ENCODE data around the gene FUS.
"Not testable (repeated sequence)": the region's sequence is repeated elsewhere in the genome, so short reads cannot be mapped to it uniquely, and the experiment has no call there.

Gene FUS

DNA sequence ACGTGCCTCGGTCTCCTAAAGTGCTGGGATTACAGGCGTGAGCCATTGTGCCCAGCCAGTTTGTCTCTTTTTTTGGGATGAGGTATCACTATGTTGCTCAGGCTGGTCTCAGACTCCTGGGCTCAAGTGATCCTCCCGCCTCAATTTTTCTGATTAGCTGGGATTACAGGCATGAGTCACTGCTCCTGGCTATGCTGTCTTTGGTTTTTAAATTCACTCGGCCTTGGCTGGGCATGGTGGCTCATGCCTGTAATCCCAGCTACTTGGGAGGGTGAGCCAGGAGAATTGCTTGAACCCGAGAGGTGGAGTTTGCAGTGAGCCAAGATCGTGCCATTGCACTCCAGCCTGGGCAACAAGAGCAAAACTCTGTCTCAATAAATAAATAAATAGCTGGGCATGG is 35.5 kb upstream of the FUS start:
- DNase-seq, result not testable (repeated sequence)

DNA sequence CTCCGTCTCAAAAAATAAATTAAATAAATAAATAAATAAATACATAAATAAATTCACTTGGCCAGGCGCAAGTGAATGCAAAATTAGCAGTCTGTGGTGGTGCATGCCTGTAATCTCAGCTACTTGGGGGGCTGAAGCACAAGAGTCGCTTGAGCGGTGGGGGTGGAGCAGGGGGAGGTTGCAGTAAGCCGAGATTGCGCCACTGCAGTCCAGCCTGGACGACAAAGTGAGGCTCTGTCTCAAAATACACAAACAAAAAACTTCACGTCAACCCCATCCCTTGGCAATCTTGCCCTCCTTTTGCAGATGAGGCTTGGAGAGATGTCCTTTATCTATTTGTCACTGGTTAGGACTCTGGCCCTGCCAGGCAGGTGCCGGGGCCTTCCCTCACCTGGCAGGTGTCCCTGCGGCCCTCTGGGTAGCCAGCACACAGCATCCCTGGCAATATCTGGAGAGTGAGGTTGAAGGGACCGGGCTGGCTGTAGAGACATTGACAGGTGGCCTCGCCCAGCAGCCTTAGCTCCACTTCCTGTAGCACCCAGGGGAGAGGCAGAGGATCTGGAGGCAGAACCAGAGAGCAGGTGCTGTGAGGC is 34.4 kb upstream of the FUS start:
- DNase-seq, result no peak

DNA sequence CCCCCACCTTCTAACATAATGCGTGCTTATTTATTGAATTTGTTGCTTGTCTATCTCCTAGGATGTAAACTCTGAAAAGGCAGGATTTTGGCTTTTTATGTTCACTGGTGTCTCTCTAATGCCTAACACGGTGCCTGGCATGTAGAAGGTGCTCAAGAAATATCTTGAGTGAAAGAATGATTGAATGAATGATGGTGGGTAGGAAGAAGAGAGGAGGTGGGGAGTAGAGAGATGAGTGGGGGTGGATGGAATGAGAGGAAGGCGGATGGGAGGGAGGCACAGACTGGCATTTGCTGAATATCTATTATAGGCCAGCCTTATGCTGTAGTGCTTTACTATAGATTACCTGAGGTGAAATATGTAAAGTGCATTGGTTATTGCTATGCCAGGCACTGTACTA is 32.4 kb upstream of the FUS start:
- DNase-seq, result no peak

- DNase-seq, result no peak
Measured at GRCh38 chr16:31148281-31148728, 31.6 kb upstream of the FUS start.

GRCh38 chr16:31148896-31149295 is 31.0 kb upstream of the FUS start:
- DNase-seq, result no peak

- DNase-seq, result no peak
Measured at GRCh38 chr16:31149332-31149731, 30.6 kb upstream of the FUS start.

DNA sequence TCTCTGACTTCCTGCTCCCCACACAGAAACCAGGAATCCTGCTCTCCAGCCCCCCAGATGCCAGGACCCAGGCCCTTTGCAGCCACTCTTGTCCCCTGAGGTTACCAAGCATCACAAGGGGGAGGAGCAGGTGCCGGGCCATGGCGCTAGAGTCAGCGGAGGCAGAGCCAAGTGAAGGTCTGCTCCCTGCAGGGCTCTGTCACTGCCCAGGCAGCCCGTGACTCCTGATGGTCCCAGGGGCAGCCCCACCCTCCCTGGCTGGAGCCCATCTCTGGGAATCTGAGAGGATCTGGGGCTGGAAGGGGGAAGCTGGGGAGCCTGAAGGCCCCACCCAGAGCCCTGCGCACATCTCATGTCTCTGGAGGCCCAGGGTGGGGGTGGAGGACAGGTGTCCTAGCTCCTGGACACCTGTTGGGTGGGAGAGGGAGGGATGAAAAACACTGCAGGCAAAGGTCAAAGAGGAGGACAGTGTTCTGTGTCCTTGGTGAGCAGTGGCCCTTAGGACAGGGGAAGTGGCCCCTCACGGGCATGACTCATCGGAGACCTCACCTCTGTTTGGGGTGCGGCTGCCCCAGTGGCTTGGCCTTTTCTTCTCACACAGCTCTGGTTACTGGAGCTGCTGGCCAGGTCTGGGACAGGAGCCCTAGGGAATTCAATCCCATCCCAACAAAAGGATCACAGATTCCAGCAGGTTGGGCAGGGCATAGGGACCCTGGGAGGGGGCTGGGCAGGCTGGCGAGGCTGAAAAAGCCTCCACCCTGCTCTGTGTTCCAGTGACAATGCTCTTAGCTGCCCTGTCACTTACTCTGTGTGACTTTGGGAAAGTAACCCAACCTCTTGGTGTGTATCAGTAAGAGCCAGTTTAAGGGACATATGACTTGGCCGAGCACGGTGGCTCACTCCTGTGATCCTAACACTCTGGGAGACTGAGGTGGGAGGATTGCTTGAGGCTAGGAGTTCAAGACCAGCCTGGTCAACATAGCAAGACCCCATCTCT is 29.7 kb upstream of the FUS start, which contains the start of gene PRSS36:
Gene PRSS36 (minus strand): TSS at position 173 of the 997 bp plus-strand sequence. CDS start 31 bp downstream, at position 142.
- DNase-seq, result no peak

GRCh38 chr16:31150976-31151375 is 29.0 kb upstream of the FUS start:
- not testable (repeated sequence) for DNase-seq

DNA sequence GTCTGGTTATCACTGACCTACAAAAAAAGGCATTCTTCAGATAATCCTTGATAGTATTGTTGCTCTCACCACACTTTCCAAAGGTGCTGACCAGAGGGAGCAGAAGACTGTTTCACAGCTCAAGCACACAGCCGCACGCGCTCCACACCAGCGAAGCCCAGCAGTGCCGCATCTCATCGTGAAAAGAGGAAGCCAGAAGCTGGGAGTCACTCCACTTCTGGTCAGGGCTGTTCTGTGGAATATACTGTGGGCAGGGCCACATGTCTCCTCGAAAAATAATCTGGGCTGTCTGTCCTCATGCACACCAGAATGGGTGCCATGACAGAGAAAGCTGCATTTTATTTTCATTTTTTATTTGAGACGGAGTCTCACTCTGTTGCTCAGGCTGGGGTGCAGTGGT is 22.8 kb upstream of the FUS start:
- DNase-seq, result no peak

- DNase-seq, result no peak
Measured at GRCh38 chr16:31167315-31167714, 12.6 kb upstream of the FUS start.

- no peak for DNase-seq
Measured at GRCh38 chr16:31168848-31169247, 11.1 kb upstream of the FUS start.

DNA sequence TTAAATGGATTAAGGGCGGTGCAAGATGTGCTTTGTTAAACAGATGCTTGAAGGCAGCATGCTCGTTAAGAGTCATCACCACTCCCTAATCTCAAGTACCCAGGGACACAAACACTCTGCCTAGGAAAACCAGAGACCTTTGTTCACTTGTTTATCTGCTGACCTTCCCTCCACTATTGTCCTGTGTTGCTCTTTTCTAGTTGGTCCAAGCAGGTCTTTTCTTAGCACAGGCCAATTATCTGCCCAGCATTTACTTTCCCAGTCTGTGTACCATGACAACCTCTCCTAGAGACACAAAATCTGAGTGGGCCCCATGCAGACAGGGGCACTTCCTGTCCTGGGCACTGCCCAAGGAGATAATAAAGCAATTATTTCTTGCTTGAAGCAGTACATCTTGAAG is 9.9 kb upstream of the FUS start:
- not testable (repeated sequence) for DNase-seq

DNA sequence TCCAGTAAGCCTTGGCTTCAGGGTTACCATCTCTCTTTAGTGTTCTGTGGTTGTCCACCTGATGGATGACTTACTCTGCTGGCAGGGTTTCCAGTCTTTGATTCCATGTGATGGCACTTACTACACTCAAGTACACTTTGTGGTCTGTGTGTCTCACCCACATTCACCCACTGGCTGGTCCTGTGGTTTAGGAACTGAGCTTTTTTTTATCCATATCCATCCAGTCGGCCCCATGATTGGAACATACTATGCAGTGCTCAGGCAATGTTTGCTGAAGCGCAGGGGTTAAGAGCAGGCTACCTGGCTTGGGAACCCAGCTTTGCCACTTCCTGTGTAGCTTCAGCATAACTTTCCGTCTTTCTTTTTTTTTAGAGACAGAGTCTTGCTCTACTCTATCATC is 2.8 kb upstream of the FUS start:
- no peak for DNase-seq

- DNase-seq, result no peak
Measured at GRCh38 chr16:31179219-31179746, 656 bp upstream of the FUS start.

DNA sequence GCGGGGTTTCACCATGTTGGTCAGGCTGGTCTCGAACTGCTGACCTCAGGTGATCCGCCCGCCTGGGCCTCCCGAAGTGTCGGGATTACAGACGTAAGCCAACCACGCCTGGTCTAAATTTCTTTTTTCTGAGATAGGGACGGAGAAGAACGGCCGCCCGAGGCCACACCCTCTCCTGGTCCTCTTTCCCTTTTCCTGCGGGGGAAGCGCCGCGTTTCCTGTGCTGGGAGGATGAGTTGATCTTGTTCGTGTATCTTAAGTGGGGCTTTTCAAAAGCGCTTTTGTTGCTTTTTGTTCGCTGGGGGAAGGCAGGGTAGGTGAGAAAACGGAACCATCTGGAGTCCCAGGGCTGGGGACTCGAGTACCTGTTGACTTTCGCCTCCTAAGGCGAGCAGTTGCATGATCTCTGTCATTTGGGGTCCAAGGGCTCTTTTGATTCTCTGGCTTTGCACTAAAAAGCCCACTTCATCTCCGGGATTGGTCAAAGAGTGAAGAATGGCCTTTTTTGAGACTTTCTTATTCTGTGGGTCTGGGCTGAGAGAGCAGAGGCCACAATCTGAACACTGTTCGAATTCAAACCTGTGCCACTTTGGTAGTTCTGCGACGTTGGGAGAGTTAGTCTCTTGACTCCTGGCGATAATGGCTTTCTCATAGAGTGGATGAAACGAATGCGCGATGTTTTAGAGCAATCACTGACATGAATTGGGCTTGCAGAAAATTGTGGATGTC is 1.3 kb downstream of the FUS start:
- DNase-seq, result no peak

- DNase-seq, result no peak
Measured at GRCh38 chr16:31182391-31182790, 2.5 kb downstream of the FUS start.

- DNase-seq, result no peak
Measured at GRCh38 chr16:31183432-31184428, 3.8 kb downstream of the FUS start.

- DNase-seq, result no peak
Measured at GRCh38 chr16:31184888-31185287, 4.9 kb downstream of the FUS start.

- no peak for DNase-seq
Measured at GRCh38 chr16:31185339-31185738, 5.4 kb downstream of the FUS start.

DNA sequence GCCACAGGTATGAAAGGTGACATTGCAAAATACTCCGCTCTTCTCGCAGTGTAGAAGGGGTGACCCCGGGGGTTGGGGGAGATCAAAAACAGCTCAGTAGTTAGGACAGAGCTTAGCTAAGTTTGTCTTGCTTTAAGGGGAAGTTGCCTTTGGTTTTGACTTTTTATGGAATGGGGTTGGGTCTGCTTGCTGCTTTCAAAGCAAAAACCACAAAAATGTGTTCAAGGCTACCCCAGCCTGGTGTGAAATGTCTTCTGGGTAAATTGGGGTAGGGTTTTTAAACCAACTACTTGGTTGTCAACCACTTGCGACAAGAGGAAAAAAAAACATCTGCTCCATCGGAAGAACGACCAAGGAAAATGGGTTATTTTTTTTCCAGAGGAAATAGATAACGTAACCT is 6.2 kb downstream of the FUS start:
- no peak for DNase-seq

- no peak for DNase-seq
Measured at GRCh38 chr16:31186930-31187807, 7.2 kb downstream of the FUS start.

Data from NCI-H526 treated with DMSO at 0.1 percent for 48 hours (cell line).